ENCODE results near the gene PPDPF.
A peak's percentile ranks its signal among the peaks of the same experiment; 100 is the strongest.
"Not testable (repeated sequence)": the region's sequence is repeated elsewhere in the genome, so short reads cannot be mapped to it uniquely, and the experiment has no call there.

The PPDPF gene

GRCh38 chr20:63553251-63553932 lies 32.8 kb downstream of the PPDPF start:
- DNase-seq = peak; percentile 83

- DNase-seq = peak; percentile 55
Measured at GRCh38 chr20:63553933-63554290, 33.3 kb downstream of the PPDPF start, which contains the start of gene FNDC11. Gene FNDC11 (plus strand): TSS chr20:63554159. CDS start chr20:63555664, 1,505 bp downstream.

- no peak for DNase-seq
Measured at GRCh38 chr20:63554361-63555278, 34.1 kb downstream of the PPDPF start.

- no peak for DNase-seq
Measured at GRCh38 chr20:63555661-63556381, 35.3 kb downstream of the PPDPF start.

GRCh38 chr20:63556873-63557478 lies 36.4 kb downstream of the PPDPF start:
- DNase-seq = no peak

GRCh38 chr20:63557481-63557891 lies 36.9 kb downstream of the PPDPF start:
- DNase-seq = no peak

- no peak for DNase-seq
Measured at GRCh38 chr20:63558804-63559484, 38.4 kb downstream of the PPDPF start.

GRCh38 chr20:63559485-63560332 lies 39.1 kb downstream of the PPDPF start:
- not testable (repeated sequence) for DNase-seq

- no peak for DNase-seq
Measured at GRCh38 chr20:63560333-63560805, 39.8 kb downstream of the PPDPF start.

- no peak for DNase-seq
Measured at GRCh38 chr20:63560856-63561609, 40.5 kb downstream of the PPDPF start.

- DNase-seq = no peak
Measured at GRCh38 chr20:63561624-63562396, 41.2 kb downstream of the PPDPF start.

GRCh38 chr20:63562461-63563224 lies 42.1 kb downstream of the PPDPF start:
- DNase-seq = peak; percentile 37

GRCh38 chr20:63563225-63563935 lies 42.8 kb downstream of the PPDPF start:
- no peak for DNase-seq

- no peak for DNase-seq
Measured at GRCh38 chr20:63564036-63564810, 43.7 kb downstream of the PPDPF start.

- DNase-seq = no peak
Measured at GRCh38 chr20:63565021-63565698, 44.6 kb downstream of the PPDPF start.

GRCh38 chr20:63565699-63566335 lies 45.3 kb downstream of the PPDPF start:
- no peak for DNase-seq

Measured in NCI-H1436 (cell line).